Pericardium fibroblast (primary cell): Measurements from ENCODE around the gene GMFB. TPM values are rescaled to one million over a fixed set of nuclear protein-coding genes. Genes with fewer than 3 reads are reported as not detected.

ENCODE experiments used
- total RNA-seq: library from RNA; depleted of rRNA; stranded (reverse); fragments of >200 nt; gene quantifications from 2 replicates; pipeline ENCODE4 v1.2.3, GENCODE V29; 2015

GMFB gene
- 52.0 and 53.9 TPM in 2 replicates for total RNA-seq

GRCh38 chr14:54488646-54489317, at the start of gene GMFB:
TSS of gene GMFB (minus strand) at chr14:54488980. CDS start at chr14:54488927, 53 bp downstream.

DNA sequence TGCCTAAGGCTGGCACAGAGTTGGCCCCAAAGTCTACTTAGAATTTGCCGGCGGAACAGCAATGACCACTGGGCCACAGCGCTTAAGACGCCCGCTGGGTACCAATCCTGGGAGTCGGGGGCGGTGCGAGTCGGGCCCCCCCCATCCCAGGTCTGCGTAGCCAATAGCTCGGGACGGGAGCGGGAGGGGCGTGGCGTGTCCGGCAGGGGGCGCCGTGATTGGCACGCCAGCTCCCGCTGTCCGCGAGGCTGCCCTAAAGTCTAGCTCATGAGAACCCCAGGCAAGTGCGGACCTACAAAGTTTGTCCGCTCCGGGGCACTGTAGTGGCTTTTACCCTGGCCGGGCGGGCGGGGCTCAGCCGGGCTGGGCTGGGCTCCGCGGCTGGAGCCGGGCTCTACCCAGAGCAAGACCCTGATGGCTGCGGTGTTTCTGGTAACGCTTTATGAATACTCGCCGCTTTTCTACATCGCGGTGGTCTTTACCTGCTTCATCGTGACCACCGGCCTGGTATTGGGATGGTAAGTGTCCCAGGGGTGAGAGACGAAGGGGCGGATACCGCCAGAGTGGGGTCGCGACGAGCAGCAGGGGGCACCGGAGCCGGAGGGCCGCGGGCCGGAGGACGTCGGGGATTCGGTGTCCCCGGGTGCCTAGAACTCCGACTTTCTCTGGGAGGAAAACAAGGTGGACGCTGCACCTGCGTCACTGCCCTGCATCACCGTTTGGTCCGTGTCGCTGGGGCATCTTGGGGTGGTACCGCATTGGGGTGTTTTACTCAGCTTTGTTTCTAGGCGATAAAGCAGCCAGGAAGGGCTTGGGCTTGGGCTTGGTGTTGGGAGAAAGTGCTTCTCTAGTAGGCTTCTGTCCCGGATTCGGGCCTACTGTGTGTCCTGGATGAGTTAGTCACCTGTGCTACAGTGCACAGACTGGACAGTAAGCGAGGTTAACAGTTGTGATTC, 21.0 kb upstream of the GMFB start, which contains the start of gene CGRRF1:
CGRRF1 (plus strand) TSS at position 361 of the 956 bp plus-strand sequence; CDS start at position 415, 54 bp downstream.

GRCh38 chr14:54440873-54441868, 47.6 kb downstream of the GMFB start, which contains the start of gene CNIH1:
TSS of gene CNIH1 (minus strand) at chr14:54441374. CDS start at chr14:54441327, 47 bp downstream.

Other genes with a start within 250 kb of the GMFB start
- gene CDKN3, start 92.0 kb downstream of the GMFB start, total RNA-seq = 6.2 and 13.0 TPM in 2 replicates
- 277 and 289 TPM in 2 replicates for gene CNIH1, start 47.6 kb downstream of the GMFB start, total RNA-seq
- gene CGRRF1, start 20.9 kb upstream of the GMFB start, total RNA-seq = 5.9 and 18.1 TPM in 2 replicates
- gene SAMD4A, start 78.1 kb upstream of the GMFB start, total RNA-seq = 7.1 and 14.5 TPM in 2 replicates